Fibroblast of peridontal ligament (primary cell): Measurements from ENCODE around the gene LAMC3.

ENCODE experiments used
- DNase-seq: peaks from one replicate; pipeline ENCODE4 v3.0.0-alpha.2; 2010; ENCODE audit errors: extremely low read depth

LAMC3 gene

GRCh38 chr9:130979591-130980385 lies 29.2 kb upstream of the LAMC3 start:
- no peak for DNase-seq

DNA sequence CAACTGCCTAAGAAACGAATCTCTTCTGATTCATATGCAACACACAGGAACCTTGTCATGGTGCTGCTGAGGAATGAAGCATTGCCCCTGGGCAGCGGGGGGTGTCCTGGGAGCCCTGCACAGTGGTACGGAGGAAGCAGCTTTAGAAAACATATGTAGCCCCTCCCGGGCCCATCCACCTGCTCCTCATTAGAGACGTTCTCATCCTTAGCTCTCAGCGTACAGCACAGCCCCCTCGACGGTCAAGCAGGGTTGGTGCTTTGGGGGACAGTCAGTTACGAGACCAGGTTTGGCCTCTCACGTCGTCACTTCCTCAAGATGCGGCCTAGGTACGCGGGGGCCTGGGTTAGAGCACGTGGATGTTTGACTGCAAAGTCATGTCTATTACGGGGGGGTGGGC lies 28.4 kb upstream of the LAMC3 start:
- no peak for DNase-seq

- DNase-seq: no peak
Observed at GRCh38 chr9:130981002-130981755, 27.8 kb upstream of the LAMC3 start.

DNA sequence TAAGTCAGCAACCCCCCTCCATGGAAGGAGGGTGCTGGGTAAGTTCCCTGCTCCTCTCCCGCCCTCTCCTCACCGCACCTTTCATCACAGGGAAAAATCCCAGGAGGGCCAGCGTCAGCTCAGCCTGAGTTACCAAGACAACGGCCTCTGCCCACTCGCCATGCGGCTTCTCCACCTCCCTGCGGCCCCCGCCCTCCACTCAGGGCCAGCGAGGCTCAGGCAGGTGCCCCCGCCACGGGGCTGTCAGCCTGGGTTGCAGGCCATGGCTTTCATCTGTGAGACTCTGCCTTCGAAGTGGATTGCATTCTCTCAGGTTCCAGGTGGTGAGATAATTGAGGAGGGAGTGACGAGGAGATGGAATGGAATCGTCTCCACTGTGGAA lies 27.2 kb upstream of the LAMC3 start:
- no peak for DNase-seq

GRCh38 chr9:130982636-130983358 lies 26.2 kb upstream of the LAMC3 start:
- DNase-seq: no peak

- no peak for DNase-seq
Observed at GRCh38 chr9:130983359-130983670, 25.7 kb upstream of the LAMC3 start.

DNA sequence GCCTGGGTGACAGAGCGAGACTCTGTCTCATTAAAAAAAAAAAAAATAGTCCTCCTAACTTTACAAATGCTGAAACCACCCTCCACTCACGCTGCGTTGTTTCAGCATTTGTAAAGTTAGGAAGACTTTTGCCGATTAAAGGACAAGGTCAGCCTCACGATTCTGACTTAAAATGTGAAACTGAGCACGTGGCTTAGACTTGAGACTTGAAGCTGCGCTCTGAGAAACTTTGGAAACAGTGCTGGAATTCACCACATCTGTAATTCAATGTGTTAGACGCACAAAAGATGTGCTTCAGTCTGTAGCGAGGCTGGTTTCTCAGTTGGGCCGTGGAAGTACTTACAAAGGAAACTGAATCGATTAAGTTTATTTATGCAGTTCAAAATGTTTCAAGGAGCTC lies 25.0 kb upstream of the LAMC3 start:
- DNase-seq: no peak

DNA sequence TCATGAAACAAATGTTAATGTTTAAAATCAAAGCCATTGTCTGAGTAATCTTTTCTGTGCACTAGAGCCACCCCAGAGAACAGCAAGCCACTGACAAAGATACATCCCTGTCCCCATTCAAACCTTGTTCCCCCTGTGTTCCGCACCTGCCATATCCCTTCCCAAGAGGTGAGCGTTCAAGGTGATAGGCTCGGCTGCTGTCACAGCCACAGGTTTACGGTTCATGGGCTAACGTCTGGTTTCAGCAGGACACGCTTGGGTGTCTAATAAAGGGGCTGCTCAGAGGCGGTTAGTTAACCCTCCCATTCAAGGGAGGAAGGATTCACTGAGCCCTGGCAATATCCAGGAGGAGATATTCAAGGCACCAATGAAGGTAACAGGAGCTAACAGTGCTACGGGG lies 24.5 kb upstream of the LAMC3 start:
- DNase-seq: no peak

GRCh38 chr9:130985029-130985428 lies 23.9 kb upstream of the LAMC3 start:
- DNase-seq: no peak

GRCh38 chr9:130985606-130986162 lies 23.3 kb upstream of the LAMC3 start:
- DNase-seq: no peak

DNA sequence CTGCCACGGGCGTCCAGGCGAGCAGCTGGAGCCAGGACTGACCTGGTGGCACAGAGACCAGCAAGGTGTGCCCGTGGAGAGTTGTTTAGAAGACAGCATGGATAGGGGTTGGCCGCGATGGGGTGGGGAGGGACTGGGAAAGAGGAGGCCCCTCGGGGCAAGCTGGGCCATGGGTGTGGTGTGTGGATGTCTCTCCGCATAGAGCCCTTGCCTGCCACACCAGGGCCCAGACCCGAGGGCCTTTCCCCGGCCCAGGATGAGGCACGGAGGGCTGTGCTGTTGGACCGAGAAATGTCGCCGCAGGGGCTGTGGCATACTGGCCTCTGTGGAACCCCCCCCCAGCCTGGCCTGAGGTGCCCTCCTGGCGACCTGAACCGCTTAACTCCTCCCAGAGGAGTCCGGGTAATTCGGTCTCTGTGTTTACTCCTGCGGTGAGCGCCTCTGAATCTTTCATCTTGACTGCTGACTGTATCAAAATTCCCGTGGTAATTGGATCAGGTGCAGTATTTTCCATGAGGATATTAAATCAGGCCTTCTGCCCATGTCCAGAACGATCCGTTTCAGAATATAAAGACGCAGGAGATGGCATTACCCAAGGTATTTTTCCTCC lies 22.5 kb upstream of the LAMC3 start:
- no peak for DNase-seq

DNA sequence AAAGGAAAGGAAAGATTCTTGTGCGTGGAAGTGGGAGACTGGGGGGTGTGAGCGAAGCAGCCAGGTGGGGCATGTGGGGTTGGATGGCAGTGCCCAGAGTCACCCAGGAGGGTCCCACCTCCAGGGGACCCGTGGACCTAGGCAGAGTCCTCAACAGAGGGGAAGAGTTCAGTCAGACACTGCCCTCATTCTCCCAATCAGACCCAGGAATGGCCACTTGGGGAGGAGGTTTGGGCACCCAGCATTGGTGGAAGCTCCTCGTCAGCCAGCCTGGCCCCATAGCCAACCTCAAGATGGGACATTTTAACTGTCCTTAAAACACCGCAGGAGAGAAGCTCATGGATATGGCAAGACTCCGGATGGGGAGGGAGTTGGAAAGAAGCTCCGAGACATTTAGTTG lies 21.9 kb upstream of the LAMC3 start:
- no peak for DNase-seq

- DNase-seq: peak; percentile 34
Observed at GRCh38 chr9:130987738-130988399, 21.1 kb upstream of the LAMC3 start.

DNA sequence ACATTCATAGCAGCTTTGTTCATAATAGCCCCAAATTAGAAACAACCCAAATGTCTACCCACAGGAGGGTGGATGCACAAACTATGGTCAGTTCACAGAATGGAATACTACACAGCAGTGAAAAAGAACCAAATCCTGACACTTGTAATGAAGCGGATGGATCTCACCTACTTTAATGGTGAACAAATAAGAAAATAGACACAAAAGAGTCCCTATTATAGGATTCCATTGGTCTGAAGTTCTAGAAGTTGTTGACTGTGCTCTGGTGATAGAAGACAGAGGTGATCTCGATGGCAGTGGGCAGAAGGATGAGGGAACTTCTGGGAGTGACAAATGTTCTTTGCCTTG lies 20.6 kb upstream of the LAMC3 start:
- DNase-seq: no peak

GRCh38 chr9:130988905-130989304 lies 20.1 kb upstream of the LAMC3 start:
- no peak for DNase-seq

DNA sequence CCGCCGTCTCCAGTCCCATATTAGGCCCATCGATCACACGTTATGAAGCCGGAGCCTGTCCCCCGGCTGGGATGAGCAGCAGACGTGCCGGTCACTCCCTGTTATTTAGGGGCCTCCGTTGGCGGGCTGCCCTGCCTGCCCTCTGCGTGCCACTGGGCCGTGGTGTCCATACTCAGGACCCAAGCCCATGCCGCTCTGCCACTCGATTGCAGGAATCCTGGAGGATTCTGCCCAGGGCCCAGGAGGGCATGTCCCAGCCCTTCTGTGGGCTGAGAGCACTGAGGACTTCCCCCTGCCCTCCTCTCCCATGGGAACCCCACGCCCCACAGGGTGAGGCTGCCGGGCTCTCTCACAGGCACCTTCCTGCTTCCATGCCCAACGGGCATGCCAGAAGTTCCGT lies 19.6 kb upstream of the LAMC3 start:
- DNase-seq: no peak

- DNase-seq: no peak
Observed at GRCh38 chr9:130989891-130990290, 19.1 kb upstream of the LAMC3 start.

- DNase-seq: no peak
Observed at GRCh38 chr9:130990306-130990977, 18.5 kb upstream of the LAMC3 start.

DNA sequence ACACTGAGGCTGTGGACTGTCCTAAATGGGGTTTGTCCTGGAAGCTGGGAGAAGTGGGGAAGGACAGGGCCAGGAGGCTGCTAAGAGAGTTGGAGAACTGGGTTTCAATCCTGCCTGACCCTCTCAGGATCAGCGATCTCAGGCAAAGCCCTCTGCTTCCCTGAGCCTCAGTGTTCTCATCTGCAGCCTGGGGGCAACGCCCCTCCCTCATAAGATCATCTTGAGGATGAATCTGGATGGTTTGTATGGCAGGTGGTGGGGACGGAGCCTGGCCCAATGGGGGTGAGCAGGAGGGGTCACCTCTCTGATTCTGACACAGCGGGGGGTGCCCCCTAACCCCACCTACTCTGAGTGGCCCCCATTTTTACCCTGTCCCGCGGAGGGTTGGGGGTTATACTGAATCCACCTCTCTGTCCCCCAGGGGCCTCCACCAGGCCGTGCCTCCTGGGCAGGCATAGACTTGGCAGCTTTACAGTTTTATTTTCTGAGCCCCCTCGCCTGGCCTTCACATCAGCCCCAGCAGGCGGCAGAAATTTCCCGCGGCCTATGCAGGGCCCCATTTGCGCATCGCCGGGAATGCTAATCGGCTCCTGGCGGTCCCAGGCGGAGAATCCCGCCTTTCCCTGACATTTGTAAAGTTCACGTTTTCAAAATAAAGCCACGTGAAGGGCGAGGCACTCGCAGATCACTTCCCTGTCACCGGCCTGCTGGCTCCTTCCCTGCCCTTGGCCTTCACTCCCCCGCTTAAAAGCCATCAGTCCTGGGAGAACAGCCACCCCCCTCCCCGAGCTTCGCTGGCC lies 17.8 kb upstream of the LAMC3 start:
- no peak for DNase-seq
